Left lobe of liver (tissue), 2 donors: ENCODE measurements around the gene MUC22. TPM values are rescaled to one million over a fixed set of nuclear protein-coding genes. Genes with fewer than 3 reads are reported as not detected.
"Not testable (repeated sequence)": the region's sequence is repeated elsewhere in the genome, so short reads cannot be mapped to it uniquely, and the experiment has no call there.

Source experiments
- ATAC-seq: fragments of 200-7000 bp; cut with Tn5 transposase; one replicate; pipeline ENCODE4 v1.9.1; 2020; ENCODE audit warnings: mild to moderate bottlenecking, moderate library complexity
- DNase-seq: peaks from one replicate; pipeline ENCODE4 v3.0.0-alpha.2; 2020; ENCODE audit warnings: low spot score
- total RNA-seq: library from RNA; stranded (reverse); gene quantifications from one replicate; pipeline ENCODE4 v1.2.1, GENCODE V29; 2021
- donor health status: DM: no; HTN: no; CAD: no; lungs with moderate emphysema.
- donor health status: DM: no; HTN: yes; CAD: no.

MUC22 gene
- total RNA-seq, 1 donor from 2014 or later = not detected

GRCh38 chr6:31035862-31036497 lies 25.7 kb downstream of the MUC22 start:
- ATAC-seq (no peak), DNase-seq (no peak)

- DNase-seq (no peak), ATAC-seq (no peak)
These were observed 26.9 kb downstream of the MUC22 start for GRCh38 chr6:31037169-31037568.

GRCh38 chr6:31037682-31038081 lies 27.4 kb downstream of the MUC22 start:
- DNase-seq (no peak), ATAC-seq (no peak)

GRCh38 chr6:31038559-31038958 lies 28.3 kb downstream of the MUC22 start:
- no peak for DNase-seq

GRCh38 chr6:31040801-31041200 lies 30.5 kb downstream of the MUC22 start:
- ATAC-seq (no peak), DNase-seq (no peak)

More at GRCh38 chr6:31038559-31038958, 28.3 kb downstream of the MUC22 start:
- no peak for ATAC-seq

GRCh38 chr6:31041372-31041974 lies 31.2 kb downstream of the MUC22 start:
- ATAC-seq = peak; percentile 55
- DNase-seq = no peak

- ATAC-seq (peak; percentile 88), DNase-seq (no peak)
These were observed 32.5 kb downstream of the MUC22 start for GRCh38 chr6:31042806-31043205.

GRCh38 chr6:31048099-31048498 lies 37.8 kb downstream of the MUC22 start:
- no peak for DNase-seq
- no peak for ATAC-seq

GRCh38 chr6:31049518-31049917 lies 39.2 kb downstream of the MUC22 start:
- DNase-seq = no peak
- ATAC-seq = no peak

- not testable (repeated sequence) for ATAC-seq, DNase-seq
These were observed 42.9 kb downstream of the MUC22 start for GRCh38 chr6:31053187-31053586.

- DNase-seq (no peak), ATAC-seq (no peak)
These were observed 43.6 kb downstream of the MUC22 start for GRCh38 chr6:31053873-31054272.

- DNase-seq (no peak), ATAC-seq (no peak)
These were observed 45.2 kb downstream of the MUC22 start for GRCh38 chr6:31055441-31055840.

- ATAC-seq = no peak
- no peak for DNase-seq
These were observed 47.2 kb downstream of the MUC22 start for GRCh38 chr6:31057426-31058003.

GRCh38 chr6:31058128-31058894 lies 48.0 kb downstream of the MUC22 start:
- no peak for DNase-seq
- ATAC-seq = peak; percentile 70

- ATAC-seq = no peak
- DNase-seq = no peak
These were observed 49.9 kb downstream of the MUC22 start for GRCh38 chr6:31060145-31060544.

GRCh38 chr6:31063906-31064435 lies 53.7 kb downstream of the MUC22 start:
- no peak for ATAC-seq

GRCh38 chr6:31065556-31065955 lies 55.3 kb downstream of the MUC22 start:
- no peak for ATAC-seq
- DNase-seq = no peak

More at GRCh38 chr6:31063906-31064435, 53.7 kb downstream of the MUC22 start:
- no peak for DNase-seq

- DNase-seq, ATAC-seq: not testable (repeated sequence)
These were observed 56.8 kb downstream of the MUC22 start for GRCh38 chr6:31067028-31067427.

GRCh38 chr6:31067891-31068668 lies 57.8 kb downstream of the MUC22 start:
- not testable (repeated sequence) for ATAC-seq, DNase-seq

GRCh38 chr6:31068669-31069340 lies 58.5 kb downstream of the MUC22 start:
- peak; percentile 99 for ATAC-seq
- DNase-seq = peak; percentile 78
